Liver (tissue), 9 donors: ENCODE measurements around the gene PLXNB2. TPM values are rescaled to one million over a fixed set of nuclear protein-coding genes. Genes with fewer than 3 reads are reported as not detected.

Experiments used
- DNase-seq: peaks from one replicate; pipeline ENCODE4 v3.0.0-alpha.2; 2017; ENCODE audit warnings: low spot score
- H3K27ac ChIP-seq, 2 donors: one replicate each; pipeline ENCODE4 v1.7.0; 2013; ENCODE audit warnings: inconsistent platforms in 2 of 2, low read length in 2 of 2, control low read depth in 1 of 2, low read depth in 1 of 2, mild to moderate bottlenecking in 1 of 2
- H3K27me3 ChIP-seq, 4 donors: one replicate each; pipeline versions ENCODE4 v1.6.1 to v1.7.0; 2013; ENCODE audit warnings: low read length in 3 of 4, inconsistent platforms in 1 of 4, mild to moderate bottlenecking in 1 of 4, moderate library complexity in 1 of 4; ENCODE audit not compliant: control insufficient read depth in 4 of 4, insufficient read depth in 4 of 4
- H3K36me3 ChIP-seq, 4 donors: one replicate each; pipeline versions ENCODE4 v1.6.1 to v1.7.0; 2013; ENCODE audit warnings: low read length in 3 of 4, mild to moderate bottlenecking in 3 of 4, low read depth in 1 of 4, moderate library complexity in 1 of 4; ENCODE audit not compliant: control insufficient read depth in 4 of 4, insufficient read depth in 3 of 4
- H3K4me1 ChIP-seq, 4 donors: one replicate each; pipeline versions ENCODE4 v1.6.1 to v1.7.0; 2013; ENCODE audit warnings: low read length in 3 of 4, mild to moderate bottlenecking in 3 of 4, moderate library complexity in 1 of 4; ENCODE audit not compliant: control insufficient read depth in 4 of 4, insufficient read depth in 4 of 4
- H3K4me3 ChIP-seq, 3 donors: one replicate each; pipeline versions ENCODE4 v1.6.1 to v1.7.0; 2013; ENCODE audit warnings: low read length in 3 of 3, control low read depth in 1 of 3, low read depth in 1 of 3, mild to moderate bottlenecking in 1 of 3
- H3K9ac ChIP-seq, 2 donors: one replicate each; pipeline ENCODE4 v1.7.0; 2013; ENCODE audit warnings: low read length in 2 of 2, mild to moderate bottlenecking in 2 of 2, moderate library complexity in 2 of 2, control low read depth in 1 of 2, low read depth in 1 of 2
- H3K9me3 ChIP-seq, 4 donors: one replicate each; pipeline versions ENCODE4 v1.6.1 to v1.7.0; 2013; ENCODE audit warnings: low read length in 3 of 4; ENCODE audit not compliant: control insufficient read depth in 4 of 4
- ATF3 ChIP-seq: IDR thresholded peaks from 2 replicates; pipeline ENCODE4 v1.6.1; 2016; ENCODE audit warnings: antibody characterized with exemption
- CTCF ChIP-seq: fragments of 150-350 bp; IDR thresholded peaks from 2 replicates; pipeline ENCODE4 v1.5.1; 2017; ENCODE audit warnings: improper control_type of control experiment, low read depth, low read length; ENCODE audit not compliant: missing input control
- EGR1 ChIP-seq, 2 donors: IDR thresholded peaks; 2 replicates each; pipeline ENCODE4 v1.6.1; 2016 to 2018; ENCODE audit warnings: antibody characterized with exemption in 2 of 2, low read depth in 2 of 2
- FOXA1 ChIP-seq: IDR thresholded peaks from 2 replicates; pipeline ENCODE4 v1.6.1; 2016; ENCODE audit warnings: antibody characterized with exemption
- FOXA2 ChIP-seq: IDR thresholded peaks from 2 replicates; pipeline ENCODE4 v1.6.1; 2016; ENCODE audit warnings: antibody characterized with exemption
- JUND ChIP-seq, 2 donors: IDR thresholded peaks; 2 replicates each; pipeline ENCODE4 v1.6.1; 2016; ENCODE audit warnings: antibody characterized with exemption in 2 of 2
- RAD21 ChIP-seq, 2 donors: IDR thresholded peaks; 2 replicates each; pipeline ENCODE4 v1.6.1; 2016; ENCODE audit warnings: antibody characterized with exemption in 2 of 2, mild to moderate bottlenecking in 2 of 2
- REST ChIP-seq: IDR thresholded peaks from 2 replicates; pipeline ENCODE4 v1.6.1; 2016; ENCODE audit warnings: antibody characterized with exemption, mild to moderate bottlenecking
- TAF1 ChIP-seq: conservative IDR thresholded peaks from 2 replicates; pipeline ENCODE4 v1.6.1; 2016; ENCODE audit warnings: antibody characterized with exemption, mild to moderate bottlenecking
- ZBTB33 ChIP-seq: IDR thresholded peaks from 2 replicates; pipeline ENCODE4 v1.6.1; 2016; ENCODE audit warnings: antibody characterized with exemption
- WGBS: extraction: QIAGEN DNeasy Blood & Tissue Kit; methylation state at CpG from one replicate; pipeline ENCODE4 v1.1.7; 2013; 5-methylcytosine and 5-hydroxymethylcytosine counted together
- polyA plus RNA-seq, 2 donors: library from polyadenylated mRNA; stranded (reverse) in 1 of 2; unstranded in 1 of 2; fragments of 200-250 nt in 1 of 2; fragments of >200 nt in 1 of 2; fragmentation: Nextera tagmentation in 1 of 2; extraction: Ambion mirVana in 1 of 2; gene quantifications; one replicate each; pipeline versions ENCODE4 v1.2.1 to v1.2.3, GENCODE V29; 2013 to 2015
- total RNA-seq, 2 donors: library from RNA; depleted of rRNA; stranded (reverse); fragments of >200 nt; gene quantifications; one replicate each; pipeline ENCODE4 v1.2.3, GENCODE V29; 2014
- donor health status: healthy.
- donor health status: healthy.
- donor health status: healthy.
- donor health status: healthy.
- donor health status: healthy.

PLXNB2 gene
- total and polyA plus RNA-seq, 4 donors: 28.8 to 95.7 (median 73.9) TPM

- no peak for TF ChIP-seq REST
- no peak for TF ChIP-seq RAD21 (IDR thresholded peaks at IDR 0.05)
Measured at GRCh38 chr22:50280708-50281383, 26.6 kb downstream of the PLXNB2 start (continued).

- H3K4me1 ChIP-seq: peaks cover 0 to 5% (median 3%) of the 10 kb centered on the region in 4 donors
- H3K27me3 ChIP-seq: no peaks in the 10 kb centered on the region
- peaks cover 18 to 82% (median 41%) of the 10 kb centered on the region in 4 donors for H3K36me3 ChIP-seq
- WGBS: 95% methylated on average over 38 of the region's 38 CpGs
- TF ChIP-seq JUND (IDR thresholded peaks at IDR 0.05): no peak
- no peak for TF ChIP-seq EGR1 (IDR thresholded peaks at IDR 0.05; ENCODE audit: low read depth in 2 of 2)
- no peak for TF ChIP-seq FOXA2
- no peak for TF ChIP-seq REST
- TF ChIP-seq FOXA1: no peak
- TF ChIP-seq TAF1: no peak
- no peak for TF ChIP-seq ZBTB33
- TF ChIP-seq ATF3: no peak
- no peak for TF ChIP-seq RAD21 (IDR thresholded peaks at IDR 0.05)
- no peak for TF ChIP-seq CTCF
- H3K4me3 ChIP-seq: no peak overlapping the region
- no peak for DNase-seq
- no peak overlapping the region for H3K9ac ChIP-seq
- no peaks in the 10 kb centered on the region for H3K9me3 ChIP-seq
- no peak overlapping the region for H3K27ac ChIP-seq
Measured at GRCh38 chr22:50280022-50280707, 27.3 kb downstream of the PLXNB2 start.
